GM19193 (cell line): Measurements from ENCODE around the gene AP4M1.
A peak's percentile ranks its signal among the peaks of the same experiment; 100 is the strongest.

Source experiments
- POLR2A ChIP-seq: IDR thresholded peaks from 4 replicates; pipeline ENCODE4 v1.6.1; 2011; ENCODE audit not compliant: insufficient read depth, insufficient read length; ENCODE audit errors: extremely low read depth

The AP4M1 gene

DNA sequence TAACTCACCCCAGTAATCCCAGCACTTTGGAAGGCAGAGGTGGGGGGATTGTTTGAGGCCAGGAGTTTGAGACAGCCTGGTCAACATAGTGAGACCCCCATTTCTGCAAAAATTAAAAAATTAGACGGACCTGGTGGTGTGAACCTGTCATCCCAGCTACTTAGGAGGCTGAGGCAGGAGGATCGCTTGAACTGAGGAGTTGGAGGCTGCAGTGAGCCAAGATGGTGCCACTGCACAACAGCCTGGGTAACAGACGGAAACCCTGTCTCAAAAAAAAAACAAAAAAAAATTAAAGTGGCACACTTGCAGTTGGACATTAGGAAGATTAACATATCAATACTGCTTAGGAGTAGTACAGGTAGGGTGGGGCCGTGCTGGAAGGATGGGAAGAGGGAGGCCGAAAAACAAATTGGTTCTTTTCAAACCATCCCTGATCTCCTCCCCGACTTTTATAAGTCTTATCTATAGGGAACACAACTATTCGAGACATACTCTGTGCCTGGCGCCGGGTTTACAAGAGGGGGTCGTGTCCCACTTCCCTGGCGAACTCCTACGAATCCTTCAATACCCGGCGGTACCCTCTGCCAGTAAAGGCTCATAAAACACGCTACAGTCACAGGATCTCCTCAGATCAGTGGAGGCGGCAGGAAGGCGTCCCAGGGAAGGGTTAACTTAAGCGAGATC, 17.1 kb downstream of the AP4M1 start:
- no peak for TF ChIP-seq POLR2A

DNA sequence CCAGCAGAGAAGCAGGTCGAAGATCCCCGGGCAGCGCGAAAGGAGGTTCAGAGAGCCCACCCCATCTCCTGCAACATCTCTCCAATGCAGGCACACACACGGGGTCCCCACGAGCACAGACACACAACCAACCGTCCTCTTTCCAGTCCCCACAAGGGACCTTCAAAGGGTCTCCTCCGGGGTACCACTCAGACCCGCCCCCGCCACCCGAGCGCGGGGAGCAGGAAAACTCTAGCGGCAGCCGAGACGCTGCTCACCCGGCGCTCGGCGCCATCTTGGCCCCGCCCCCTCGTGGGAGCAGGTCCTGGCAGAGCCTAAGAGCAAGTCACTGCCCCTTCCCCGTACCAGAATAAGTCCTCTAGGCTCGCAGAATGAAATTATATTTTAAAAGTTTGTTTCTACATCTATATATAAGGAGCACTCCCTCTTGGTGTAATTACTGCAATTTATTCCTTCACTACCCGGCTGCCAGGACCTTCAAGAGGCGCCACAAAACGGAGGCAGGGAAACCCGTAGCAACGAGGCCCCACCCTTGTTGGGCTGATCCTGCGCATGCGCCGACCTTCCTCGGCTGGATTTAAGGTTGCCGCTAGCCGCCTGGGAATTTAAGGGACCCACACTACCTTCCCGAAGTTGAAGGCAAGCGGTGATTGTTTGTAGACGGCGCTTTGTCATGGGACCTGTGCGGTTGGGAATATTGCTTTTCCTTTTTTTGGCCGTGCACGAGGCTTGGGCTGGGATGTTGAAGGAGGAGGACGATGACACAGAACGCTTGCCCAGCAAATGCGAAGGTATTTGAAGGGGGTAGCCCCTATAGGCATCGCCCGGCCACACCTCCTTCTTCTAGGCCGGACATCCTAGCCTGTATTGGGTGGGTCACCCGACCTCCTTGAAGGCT, 17.9 kb downstream of the AP4M1 start, which contains the start of the genes CNPY4 and TAF6:
TSS of gene CNPY4 (plus strand) at position 563 of the 898 bp plus-strand sequence. CDS start at position 674, 111 bp downstream.
TSS of gene TAF6 (minus strand) at position 287 of the 898 bp plus-strand sequence. CDS start 5,149 bp downstream, outside the sequence.
- TF ChIP-seq POLR2A: peak; percentile 88

- no peak for TF ChIP-seq POLR2A
Observed at GRCh38 chr7:100119970-100120732, 18.7 kb downstream of the AP4M1 start.

- no peak for TF ChIP-seq POLR2A
Observed at GRCh38 chr7:100120733-100121036, 19.2 kb downstream of the AP4M1 start.

DNA sequence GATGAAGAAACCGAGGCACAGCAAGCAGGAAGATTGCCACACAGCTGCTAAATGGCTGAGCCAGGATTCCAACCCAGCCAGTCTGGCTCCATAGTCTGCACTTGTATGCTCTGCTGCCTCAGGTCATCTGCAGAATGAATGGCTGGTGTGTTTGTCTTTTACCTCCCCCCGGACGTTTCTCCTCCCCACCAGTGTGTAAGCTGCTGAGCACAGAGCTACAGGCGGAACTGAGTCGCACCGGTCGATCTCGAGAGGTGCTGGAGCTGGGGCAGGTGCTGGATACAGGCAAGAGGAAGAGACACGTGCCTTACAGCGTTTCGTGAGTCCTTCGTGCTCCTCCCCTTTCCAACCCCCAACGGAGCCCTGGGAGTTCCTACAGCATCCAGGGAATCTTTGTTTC, 20.6 kb downstream of the AP4M1 start:
- no peak for TF ChIP-seq POLR2A

- TF ChIP-seq POLR2A: no peak
Observed at GRCh38 chr7:100122568-100122967, 21.1 kb downstream of the AP4M1 start.

GRCh38 chr7:100124301-100125230, 23.1 kb downstream of the AP4M1 start:
- no peak for TF ChIP-seq POLR2A

- TF ChIP-seq POLR2A: no peak
Observed at GRCh38 chr7:100126239-100126930, 24.9 kb downstream of the AP4M1 start.

- peak; percentile 87 for TF ChIP-seq POLR2A
Observed at GRCh38 chr7:100126931-100127865, 25.8 kb downstream of the AP4M1 start, which contains the start of gene MBLAC1. MBLAC1 (plus strand) TSS chr7:100126967; CDS start chr7:100127396, 429 bp downstream.

GRCh38 chr7:100127866-100128636, 26.6 kb downstream of the AP4M1 start:
- TF ChIP-seq POLR2A: no peak

- TF ChIP-seq POLR2A: no peak
Observed at GRCh38 chr7:100128637-100128963, 27.2 kb downstream of the AP4M1 start.
